A673 (cell line): ENCODE results near the gene GRIK4. TPM values are rescaled to one million over a fixed set of nuclear protein-coding genes. Genes with fewer than 3 reads are reported as not detected.

Experiments
- BruUV-seq: library from RNA; stranded (reverse); fragments of 400-500 nt; replicated peaks from 2 replicates; lab custom pipeline; 2021; lab: Mats Ljungman, UMichigan
- CTCF ChIA-PET: fragments of 300-600 bp; sonication (Branson Sonifier 250); formaldehyde crosslinking; loops from one replicate; lab custom pipeline; 2022; ENCODE audit warnings: antibody characterized with exemption; lab: Charles Lee
- POLR2A ChIA-PET: fragments of 300-600 bp; sonication (Branson Sonifier 250); formaldehyde crosslinking; loops from one replicate; lab custom pipeline; 2022; ENCODE audit warnings: antibody characterized with exemption; ENCODE audit not compliant: low non-redundant PET; lab: Charles Lee
- DNase-seq: peaks from one replicate; pipeline ENCODE4 v3.0.0-alpha.2; 2015; ENCODE audit warnings: low spot score
- H3K27ac ChIP-seq: fragments of 200-600 bp; sonication (generic); 2 replicates; pipeline ENCODE4 v1.5.1; 2016; ENCODE audit warnings: mixed run types, low read depth, mild to moderate bottlenecking, mixed read lengths, antibody characterized with exemption, low read length; ENCODE audit not compliant: poor library complexity, severe bottlenecking
- H3K27me3 ChIP-seq: fragments of 200-600 bp; sonication (generic); replicated peaks from 2 replicates; pipeline ENCODE4 v1.6.1; 2017; ENCODE audit warnings: mixed run types, low read depth, mild to moderate bottlenecking, mixed read lengths, antibody characterized with exemption, low read length; ENCODE audit not compliant: insufficient read depth, poor library complexity
- H3K36me3 ChIP-seq: fragments of 200-600 bp; sonication (generic); 2 replicates; pipeline ENCODE4 v1.6.1; 2016; ENCODE audit warnings: mixed run types, mild to moderate bottlenecking, mixed read lengths, antibody characterized with exemption, low read length; ENCODE audit not compliant: insufficient read depth, poor library complexity, severe bottlenecking
- H3K4me1 ChIP-seq: fragments of 200-600 bp; sonication (generic); 2 replicates; pipeline ENCODE4 v1.6.1; 2017; ENCODE audit warnings: mixed run types, mild to moderate bottlenecking, mixed read lengths, antibody characterized with exemption, low read length; ENCODE audit not compliant: insufficient read depth, poor library complexity, severe bottlenecking
- H3K4me3 ChIP-seq: fragments of 200-600 bp; sonication (generic); 2 replicates; pipeline ENCODE4 v1.5.1; 2016; ENCODE audit warnings: low read depth, mixed run types, mild to moderate bottlenecking, mixed read lengths, low read length; ENCODE audit not compliant: poor library complexity, severe bottlenecking
- H3K9me3 ChIP-seq: fragments of 200-600 bp; sonication (generic); 2 replicates; pipeline ENCODE4 v1.6.1; 2016; ENCODE audit warnings: mixed run types, low read depth, mild to moderate bottlenecking, mixed read lengths, antibody characterized with exemption, low read length; ENCODE audit not compliant: poor library complexity, severe bottlenecking
- CTCF ChIP-seq: fragments of 300-800, 200-600 bp; sonication (generic); conservative IDR thresholded peaks from 2 replicates; pipeline ENCODE4 v1.5.1; 2017; ENCODE audit warnings: low read depth, mild to moderate bottlenecking, antibody characterized with exemption, low read length, moderate library complexity, mixed read lengths
- EZH2 ChIP-seq: fragments of 200-600 bp; sonication (generic); IDR thresholded peaks from 2 replicates; pipeline ENCODE4 v1.6.1; 2017; ENCODE audit warnings: borderline replicate concordance, low read depth, mild to moderate bottlenecking, mixed read lengths, antibody characterized with exemption, low read length; ENCODE audit not compliant: poor library complexity, severe bottlenecking
- intact Hi-C: fragments of 100-400 bp; cut with micrococcal nuclease; formaldehyde crosslinking; loops from one replicate; pipeline ENCODE4 v1.10.0; 2022; ENCODE audit not compliant: unreplicated experiment
- total RNA-seq: library from RNA; stranded (reverse); gene quantifications from 2 replicates; pipeline ENCODE4 v1.2.3, GENCODE V29; 2021

Gene GRIK4
- total RNA-seq, 1 experiment from 2014 or later, result not detected

GRCh38 chr11:120974466-120974865, 462.9 kb downstream of the GRIK4 start:
- ChIA-PET CTCF (interaction anchor here (0.7 kb wide), 1 partner anchor 63 kb away, joined by 4 read pairs; no protein-coding TSS in a partner anchor), POLR2A (no interaction called here)
- intact Hi-C loops, result no loop called here
- H3K27me3 ChIP-seq, result peaks cover 62% of the 10 kb centered on the region
- no peaks in the 10 kb centered on the region for H3K4me1 ChIP-seq
- BruUV-seq, result no TSS peak
- no peak overlapping the region for H3K4me3 ChIP-seq
- H3K9me3 ChIP-seq, result no peaks in the 10 kb centered on the region
- TF ChIP-seq CTCF, result no peak
- TF ChIP-seq EZH2, result no peak
- no peak for DNase-seq
- no peaks in the 10 kb centered on the region for H3K36me3 ChIP-seq
- no peak overlapping the region for H3K27ac ChIP-seq

- intact Hi-C loops, result no loop called here
- no peak for DNase-seq
- ChIA-PET POLR2A (no interaction called here), CTCF (no interaction called here)
- BruUV-seq, result no TSS peak
- TF ChIP-seq EZH2 (no peak), CTCF (no peak)
- Histone ChIP-seq H3K27me3 (peaks cover 65% of the 10 kb centered on the region), H3K4me1 (no peaks in the 10 kb centered on the region), H3K27ac (no peak overlapping the region), H3K9me3 (no peaks in the 10 kb centered on the region), H3K4me3 (no peak overlapping the region), H3K36me3 (no peaks in the 10 kb centered on the region)
Observed at GRCh38 chr11:120974965-120975364, 463.4 kb downstream of the GRIK4 start.

DNA sequence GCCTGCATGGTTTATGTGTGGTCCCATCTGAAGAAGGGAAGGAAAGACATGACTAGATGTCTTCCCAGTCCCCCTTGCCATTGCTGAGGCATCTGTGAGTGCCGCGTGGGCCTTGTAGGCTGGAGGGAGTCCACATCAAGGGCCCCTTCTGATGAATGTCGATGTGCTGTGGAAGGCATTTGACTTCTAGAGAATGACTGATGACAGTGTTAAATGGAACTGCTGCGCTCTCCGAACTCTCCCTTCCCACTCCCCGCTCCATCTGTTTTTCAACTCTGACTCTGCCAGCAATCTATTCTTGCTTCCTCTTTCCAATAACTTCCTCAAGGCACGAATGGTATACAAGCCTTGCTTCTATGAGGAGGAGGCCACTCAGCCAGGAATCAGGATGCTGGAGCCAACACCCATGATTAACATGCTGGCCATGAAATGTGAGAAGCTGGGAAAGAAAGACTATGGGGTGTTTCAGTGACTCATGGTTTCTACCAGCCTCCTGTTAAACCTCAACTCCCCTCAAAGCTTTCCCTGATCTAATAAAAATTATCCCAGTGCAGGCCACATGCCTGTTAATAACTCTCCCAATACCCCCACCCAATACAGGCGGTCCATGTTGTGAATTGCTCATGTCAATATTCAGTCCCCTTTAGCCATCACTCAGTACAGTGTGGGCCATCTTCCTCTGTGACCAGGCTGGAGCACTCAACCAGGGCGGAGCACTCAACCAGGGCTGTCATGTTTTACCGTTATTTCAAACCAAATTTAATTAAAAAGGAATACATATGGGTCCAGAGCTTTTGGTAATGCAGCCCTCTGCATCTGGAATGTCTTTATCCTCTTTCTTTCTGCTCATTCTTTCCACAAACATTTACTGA, 466.0 kb downstream of the GRIK4 start:
- H3K27ac ChIP-seq, result no peak overlapping the region
- ChIA-PET POLR2A (interaction anchor here (0.7 kb wide), 1 partner anchor 56 kb away, joined by 3 read pairs; no protein-coding TSS in a partner anchor), CTCF (no interaction called here)
- H3K4me3 ChIP-seq, result no peak overlapping the region
- H3K36me3 ChIP-seq, result no peaks in the 10 kb centered on the region
- H3K4me1 ChIP-seq, result no peaks in the 10 kb centered on the region
- TF ChIP-seq CTCF, result no peak
- no peak for TF ChIP-seq EZH2
- peaks cover 66% of the 10 kb centered on the region for H3K27me3 ChIP-seq
- intact Hi-C loops, result no loop called here
- DNase-seq, result no peak
- no peaks in the 10 kb centered on the region for H3K9me3 ChIP-seq
- BruUV-seq, result no TSS peak
